Mucosa of stomach (tissue), 1 donor: ENCODE data around the gene LHFPL6.

ENCODE experiments used
- H3K27me3 ChIP-seq: one replicate; pipeline ENCODE4 v1.7.0; 2013; ENCODE audit warnings: mild to moderate bottlenecking, low read length; ENCODE audit not compliant: control insufficient read depth, insufficient read depth
- H3K36me3 ChIP-seq: one replicate; pipeline ENCODE4 v1.7.0; 2013; ENCODE audit warnings: low read length; ENCODE audit not compliant: control insufficient read depth, insufficient read depth
- H3K4me1 ChIP-seq: one replicate; pipeline ENCODE4 v1.7.0; 2013; ENCODE audit warnings: mild to moderate bottlenecking, low read length; ENCODE audit not compliant: control insufficient read depth, insufficient read depth
- H3K4me3 ChIP-seq: one replicate; pipeline ENCODE4 v1.7.0; 2013; ENCODE audit warnings: low read length
- H3K9ac ChIP-seq: one replicate; pipeline ENCODE4 v1.7.0; 2013; ENCODE audit warnings: mild to moderate bottlenecking, low read length, moderate library complexity
- H3K9me3 ChIP-seq: one replicate; pipeline ENCODE4 v1.7.0; 2013; ENCODE audit warnings: mild to moderate bottlenecking, low read length, moderate library complexity; ENCODE audit not compliant: control insufficient read depth
- donor health status: Pancreatic carcinoma.

LHFPL6 gene

GRCh38 chr13:39381456-39381855 lies 221.5 kb downstream of the LHFPL6 start:
- Histone ChIP-seq H3K27me3 (no peaks in the 10 kb centered on the region), H3K36me3 (no peaks in the 10 kb centered on the region), H3K4me1 (no peaks in the 10 kb centered on the region), H3K4me3 (no peak overlapping the region), H3K9ac (no peak overlapping the region), H3K9me3 (no peaks in the 10 kb centered on the region)

GRCh38 chr13:39379667-39380655 lies 223.0 kb downstream of the LHFPL6 start:
- Histone ChIP-seq H3K27me3 (no peaks in the 10 kb centered on the region), H3K9ac (no peak overlapping the region), H3K9me3 (no peaks in the 10 kb centered on the region), H3K4me1 (no peaks in the 10 kb centered on the region), H3K4me3 (no peak overlapping the region), H3K36me3 (no peaks in the 10 kb centered on the region)

- H3K9ac ChIP-seq: no peak overlapping the region
- no peaks in the 10 kb centered on the region for H3K27me3 ChIP-seq
- no peaks in the 10 kb centered on the region for H3K36me3 ChIP-seq
- no peaks in the 10 kb centered on the region for H3K4me1 ChIP-seq
- no peaks in the 10 kb centered on the region for H3K9me3 ChIP-seq
- no peak overlapping the region for H3K4me3 ChIP-seq
Measured at GRCh38 chr13:39379118-39379517, 223.9 kb downstream of the LHFPL6 start.

- H3K9ac ChIP-seq: no peak overlapping the region
- no peaks in the 10 kb centered on the region for H3K4me1 ChIP-seq
- no peaks in the 10 kb centered on the region for H3K27me3 ChIP-seq
- H3K9me3 ChIP-seq: no peaks in the 10 kb centered on the region
- no peaks in the 10 kb centered on the region for H3K36me3 ChIP-seq
- no peak overlapping the region for H3K4me3 ChIP-seq
Measured at GRCh38 chr13:39378306-39378705, 224.7 kb downstream of the LHFPL6 start.

- no peak overlapping the region for H3K9ac ChIP-seq
- H3K27me3 ChIP-seq: no peaks in the 10 kb centered on the region
- no peaks in the 10 kb centered on the region for H3K9me3 ChIP-seq
- H3K36me3 ChIP-seq: no peaks in the 10 kb centered on the region
- no peak overlapping the region for H3K4me3 ChIP-seq
- H3K4me1 ChIP-seq: no peaks in the 10 kb centered on the region
Measured at GRCh38 chr13:39377699-39378098, 225.3 kb downstream of the LHFPL6 start.

- Histone ChIP-seq H3K36me3 (no peaks in the 10 kb centered on the region), H3K4me3 (no peak overlapping the region), H3K4me1 (no peaks in the 10 kb centered on the region), H3K9ac (no peak overlapping the region), H3K27me3 (no peaks in the 10 kb centered on the region), H3K9me3 (no peaks in the 10 kb centered on the region)
Measured at GRCh38 chr13:39376076-39376475, 226.9 kb downstream of the LHFPL6 start.

GRCh38 chr13:39375601-39376000 lies 227.4 kb downstream of the LHFPL6 start:
- H3K4me3 ChIP-seq: no peak overlapping the region
- no peaks in the 10 kb centered on the region for H3K36me3 ChIP-seq
- H3K9ac ChIP-seq: no peak overlapping the region
- H3K27me3 ChIP-seq: no peaks in the 10 kb centered on the region
- no peaks in the 10 kb centered on the region for H3K9me3 ChIP-seq
- H3K4me1 ChIP-seq: no peaks in the 10 kb centered on the region

- H3K9ac ChIP-seq: no peak overlapping the region
- H3K27me3 ChIP-seq: no peaks in the 10 kb centered on the region
- H3K36me3 ChIP-seq: no peaks in the 10 kb centered on the region
- H3K4me1 ChIP-seq: no peaks in the 10 kb centered on the region
- H3K9me3 ChIP-seq: no peaks in the 10 kb centered on the region
- no peak overlapping the region for H3K4me3 ChIP-seq
Measured at GRCh38 chr13:39374741-39375189, 228.2 kb downstream of the LHFPL6 start.

GRCh38 chr13:39373145-39373544 lies 229.8 kb downstream of the LHFPL6 start:
- Histone ChIP-seq H3K4me3 (no peak overlapping the region), H3K4me1 (no peaks in the 10 kb centered on the region), H3K9me3 (no peaks in the 10 kb centered on the region), H3K9ac (no peak overlapping the region), H3K36me3 (no peaks in the 10 kb centered on the region), H3K27me3 (no peaks in the 10 kb centered on the region)

- H3K27me3 ChIP-seq: no peaks in the 10 kb centered on the region
- H3K9me3 ChIP-seq: no peaks in the 10 kb centered on the region
- no peak overlapping the region for H3K4me3 ChIP-seq
- H3K4me1 ChIP-seq: no peaks in the 10 kb centered on the region
- H3K36me3 ChIP-seq: no peaks in the 10 kb centered on the region
- H3K9ac ChIP-seq: no peak overlapping the region
Measured at GRCh38 chr13:39371706-39372105, 231.3 kb downstream of the LHFPL6 start.

- no peaks in the 10 kb centered on the region for H3K4me1 ChIP-seq
- no peak overlapping the region for H3K4me3 ChIP-seq
- no peaks in the 10 kb centered on the region for H3K9me3 ChIP-seq
- H3K27me3 ChIP-seq: no peaks in the 10 kb centered on the region
- H3K9ac ChIP-seq: no peak overlapping the region
- no peaks in the 10 kb centered on the region for H3K36me3 ChIP-seq
Measured at GRCh38 chr13:39370554-39370953, 232.4 kb downstream of the LHFPL6 start.

- Histone ChIP-seq H3K4me3 (no peak overlapping the region), H3K9me3 (no peaks in the 10 kb centered on the region), H3K36me3 (no peaks in the 10 kb centered on the region), H3K9ac (no peak overlapping the region), H3K4me1 (no peaks in the 10 kb centered on the region), H3K27me3 (no peaks in the 10 kb centered on the region)
Measured at GRCh38 chr13:39370048-39370447, 232.9 kb downstream of the LHFPL6 start.
